Stomach (tissue), 4 donors: ENCODE measurements around the gene PSEN1.

Experiments used
- POLR2A ChIP-seq, 4 donors: fragments of 450-650 bp; IDR thresholded peaks; one replicate each; pipeline ENCODE4 v1.6.1; 2016; ENCODE audit warnings: antibody characterized with exemption in 4 of 4, control low read depth in 2 of 4, mild to moderate bottlenecking in 1 of 4, moderate library complexity in 1 of 4
- POLR2AphosphoS5 ChIP-seq, 3 donors: sonication (generic); formaldehyde crosslinking; IDR thresholded peaks; one replicate each; pipeline ENCODE4 v1.6.1; 2016; ENCODE audit warnings: antibody characterized with exemption in 3 of 3
- TF ChIP-seq, protein P1 (sequence below), 7 experiments: fragments of 450-650 bp in 4 of 7; fragments of 200-600 bp in 3 of 7; sonication (generic) in 3 of 7; IDR thresholded peaks; one replicate each; pipeline ENCODE4 v1.5.1; 2016 to 2019; ENCODE audit warnings: antibody characterized with exemption in 7 of 7, control low read depth in 2 of 7, mild to moderate bottlenecking in 1 of 7

DNA sequence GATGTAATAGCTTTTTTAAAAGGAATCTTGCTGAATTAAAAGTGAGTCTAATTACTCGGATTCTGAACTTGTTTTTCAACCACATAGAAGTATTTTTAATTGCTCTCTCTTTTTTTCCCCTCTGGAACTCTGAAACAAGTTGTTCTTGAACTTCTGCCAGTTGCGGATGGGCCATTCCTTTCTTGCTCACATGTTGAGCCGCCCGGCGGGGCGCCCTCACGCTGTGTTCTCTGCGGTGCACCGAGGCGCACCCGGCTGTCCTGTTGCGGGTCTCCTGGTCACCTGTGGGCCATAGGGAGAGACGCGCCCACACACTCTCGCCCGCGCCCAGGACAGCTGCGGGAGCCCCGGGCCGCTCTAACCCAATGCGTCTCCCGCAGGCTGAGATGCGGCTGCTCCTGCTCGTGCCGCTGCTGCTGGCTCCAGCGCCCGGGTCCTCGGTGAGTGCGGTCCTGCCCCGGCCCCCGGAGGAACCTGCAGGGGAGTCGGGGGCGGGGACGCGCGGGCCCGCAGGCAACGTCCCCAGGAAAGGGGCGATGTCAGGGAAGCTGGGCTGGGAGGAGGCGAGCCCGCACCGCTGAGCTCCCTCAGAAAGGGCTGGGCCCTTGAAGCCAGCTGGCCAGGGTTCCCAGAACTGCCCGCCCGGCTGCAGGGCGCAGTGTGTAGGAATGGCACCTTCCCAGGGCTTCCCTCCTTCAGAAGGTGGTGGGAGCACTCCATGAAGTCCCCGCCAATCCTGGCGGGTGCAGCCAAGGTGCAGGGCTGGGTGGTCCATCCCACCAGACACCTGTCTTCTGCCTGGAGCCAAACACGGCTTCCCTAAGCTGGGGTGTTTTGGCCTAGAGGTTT, 103.3 kb downstream of the PSEN1 start:
- TF ChIP-seq, protein P1, sequence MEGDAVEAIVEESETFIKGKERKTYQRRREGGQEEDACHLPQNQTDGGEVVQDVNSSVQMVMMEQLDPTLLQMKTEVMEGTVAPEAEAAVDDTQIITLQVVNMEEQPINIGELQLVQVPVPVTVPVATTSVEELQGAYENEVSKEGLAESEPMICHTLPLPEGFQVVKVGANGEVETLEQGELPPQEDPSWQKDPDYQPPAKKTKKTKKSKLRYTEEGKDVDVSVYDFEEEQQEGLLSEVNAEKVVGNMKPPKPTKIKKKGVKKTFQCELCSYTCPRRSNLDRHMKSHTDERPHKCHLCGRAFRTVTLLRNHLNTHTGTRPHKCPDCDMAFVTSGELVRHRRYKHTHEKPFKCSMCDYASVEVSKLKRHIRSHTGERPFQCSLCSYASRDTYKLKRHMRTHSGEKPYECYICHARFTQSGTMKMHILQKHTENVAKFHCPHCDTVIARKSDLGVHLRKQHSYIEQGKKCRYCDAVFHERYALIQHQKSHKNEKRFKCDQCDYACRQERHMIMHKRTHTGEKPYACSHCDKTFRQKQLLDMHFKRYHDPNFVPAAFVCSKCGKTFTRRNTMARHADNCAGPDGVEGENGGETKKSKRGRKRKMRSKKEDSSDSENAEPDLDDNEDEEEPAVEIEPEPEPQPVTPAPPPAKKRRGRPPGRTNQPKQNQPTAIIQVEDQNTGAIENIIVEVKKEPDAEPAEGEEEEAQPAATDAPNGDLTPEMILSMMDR (IDR thresholded peaks at IDR 0.05): no peak
- TF ChIP-seq POLR2AphosphoS5 (IDR thresholded peaks at IDR 0.05) (no peak), POLR2A (IDR thresholded peaks at IDR 0.05) (no peak)
